Upper lobe of left lung (tissue), 6 donors: ENCODE measurements around the gene RAP1GDS1. TPM values are rescaled to one million over a fixed set of nuclear protein-coding genes. Genes with fewer than 3 reads are reported as not detected.
"Not testable (repeated sequence)": the region's sequence is repeated elsewhere in the genome, so short reads cannot be mapped to it uniquely, and the experiment has no call there.

Experiments used
- ATAC-seq, 2 donors: fragments of 200-7000 bp; cut with Tn5 transposase; one replicate each; pipeline ENCODE4 v1.9.1; 2022; ENCODE audit warnings: mild to moderate bottlenecking in 2 of 2, moderate library complexity in 2 of 2; ENCODE audit not compliant: low FRiP score in 2 of 2
- DNase-seq, 2 donors: peaks; one replicate each; pipeline ENCODE4 v3.0.0-alpha.2; 2019 to 2020
- H3K27ac ChIP-seq, 4 donors: fragments of 200-600 bp; sonication (generic); one replicate each; pipeline ENCODE4 v1.5.1; 2016 to 2019
- H3K27me3 ChIP-seq, 4 donors: fragments of 200-600 bp; sonication (generic); one replicate each; pipeline ENCODE4 v1.5.1; 2017 to 2019
- H3K36me3 ChIP-seq, 4 donors: fragments of 200-600 bp; sonication (generic); one replicate each; pipeline ENCODE4 v1.5.1; 2016 to 2019
- H3K4me1 ChIP-seq, 4 donors: fragments of 200-600 bp; sonication (generic); one replicate each; pipeline ENCODE4 v1.5.1; 2018 to 2019
- H3K4me3 ChIP-seq, 4 donors: fragments of 200-600 bp; sonication (generic); one replicate each; pipeline ENCODE4 v1.5.1; 2017 to 2019; ENCODE audit warnings: mild to moderate bottlenecking in 2 of 4, moderate library complexity in 1 of 4
- H3K9me3 ChIP-seq, 4 donors: fragments of 200-600 bp; sonication (generic); one replicate each; pipeline ENCODE4 v1.5.1; 2018 to 2019
- CTCF ChIP-seq, 6 experiments: fragments of 450-650 bp in 4 of 6; fragments of 200-600 bp in 2 of 6; sonication (generic) in 2 of 6; IDR thresholded peaks; one replicate each; pipeline ENCODE4 v1.5.1; 2016 to 2019; ENCODE audit warnings: antibody characterized with exemption in 6 of 6
- EP300 ChIP-seq, 4 donors: sonication (generic); formaldehyde crosslinking; IDR thresholded peaks; one replicate each; pipeline ENCODE4 v1.5.1; 2017; ENCODE audit warnings: antibody characterized with exemption in 4 of 4, control low read depth in 2 of 4
- POLR2A ChIP-seq, 4 donors: fragments of 450-650 bp; IDR thresholded peaks; one replicate each; pipeline ENCODE4 v1.5.1; 2016 to 2017; ENCODE audit warnings: antibody characterized with exemption in 4 of 4, mild to moderate bottlenecking in 2 of 4
- POLR2AphosphoS5 ChIP-seq, 2 donors: sonication (generic); formaldehyde crosslinking; IDR thresholded peaks; one replicate each; pipeline ENCODE4 v1.5.1; 2017; ENCODE audit warnings: antibody characterized with exemption in 2 of 2
- WGBS, 2 donors: methylation state at CpG; one replicate each; pipeline ENCODE4 v1.1.5; 2017 to 2018; 5-methylcytosine and 5-hydroxymethylcytosine counted together
- total RNA-seq, 6 donors: library from RNA; depleted of rRNA in 4 of 6; stranded (reverse); fragments of >200 nt in 4 of 6; gene quantifications; one replicate each; pipeline versions ENCODE4 v1.1.0 to v1.2.1, GENCODE V29; 2016 to 2021
- donor health status: DM: no; HTN: no; CAD: no; lungs with moderate emphysema.
- donor health status: DM: no; HTN: yes; CAD: no; lungs with severe emphysema.

The RAP1GDS1 gene
- total RNA-seq, 6 donors from 2014 or later = 20.6 to 63.9 (median 35.5) TPM

GRCh38 chr4:98352940-98353339 is 91.8 kb downstream of the RAP1GDS1 start:
- no peak for ATAC-seq
- DNase-seq = no peak
- Histone ChIP-seq H3K36me3 (peaks cover 0 to 8% (median 0%) of the 10 kb centered on the region in 4 donors), H3K27me3 (no peaks in the 10 kb centered on the region), H3K4me3 (peak overlapping the region in 1 of 4 donors; percentile 3), H3K4me1 (no peaks in the 10 kb centered on the region), H3K27ac (no peak overlapping the region), H3K9me3 (no peaks in the 10 kb centered on the region)
- TF ChIP-seq POLR2A (IDR thresholded peaks at IDR 0.05) (no peak), POLR2AphosphoS5 (IDR thresholded peaks at IDR 0.05) (no peak), EP300 (IDR thresholded peaks at IDR 0.05) (no peak), CTCF (IDR thresholded peaks at IDR 0.05) (no peak)
- 74 to 80% methylated on average over 4 of the region's 4 CpGs for WGBS, 2 donors

- H3K4me3 ChIP-seq = no peak overlapping the region
- TF ChIP-seq EP300 (IDR thresholded peaks at IDR 0.05) (no peak), POLR2AphosphoS5 (IDR thresholded peaks at IDR 0.05) (no peak), POLR2A (IDR thresholded peaks at IDR 0.05) (no peak), CTCF (IDR thresholded peaks at IDR 0.05) (no peak)
- no peaks in the 10 kb centered on the region for H3K9me3 ChIP-seq
- WGBS, 2 donors = 99% methylated on average over 2 of the region's 2 CpGs
- no peaks in the 10 kb centered on the region for H3K4me1 ChIP-seq
- DNase-seq = no peak
- H3K36me3 ChIP-seq = no peaks in the 10 kb centered on the region
- no peaks in the 10 kb centered on the region for H3K27me3 ChIP-seq
- no peak overlapping the region for H3K27ac ChIP-seq
- no peak for ATAC-seq
Observed at GRCh38 chr4:98358630-98359248, 97.6 kb downstream of the RAP1GDS1 start.

GRCh38 chr4:98359646-98360045 is 98.5 kb downstream of the RAP1GDS1 start:
- 85 to 95% methylated on average over 4 of the region's 4 CpGs for WGBS, 2 donors
- no peak for DNase-seq
- Histone ChIP-seq H3K9me3 (no peaks in the 10 kb centered on the region), H3K4me3 (no peak overlapping the region), H3K27me3 (no peaks in the 10 kb centered on the region), H3K27ac (no peak overlapping the region), H3K4me1 (no peaks in the 10 kb centered on the region), H3K36me3 (peaks cover 0 to under 1% (median 0%) of the 10 kb centered on the region in 4 donors)
- TF ChIP-seq EP300 (IDR thresholded peaks at IDR 0.05) (no peak), POLR2A (IDR thresholded peaks at IDR 0.05) (no peak), POLR2AphosphoS5 (IDR thresholded peaks at IDR 0.05) (no peak), CTCF (IDR thresholded peaks at IDR 0.05) (no peak)
- ATAC-seq = no peak

- peaks cover 0 to 14% (median 5%) of the 10 kb centered on the region in 4 donors for H3K36me3 ChIP-seq
- no peak for DNase-seq
- no peak for ATAC-seq
- H3K4me1 ChIP-seq = no peaks in the 10 kb centered on the region
- peaks cover 0 to 21% (median 0%) of the 10 kb centered on the region in 4 donors for H3K9me3 ChIP-seq
- TF ChIP-seq EP300 (IDR thresholded peaks at IDR 0.05) (no peak), POLR2AphosphoS5 (IDR thresholded peaks at IDR 0.05) (no peak), CTCF (IDR thresholded peaks at IDR 0.05) (no peak), POLR2A (IDR thresholded peaks at IDR 0.05) (no peak)
- H3K27ac ChIP-seq = no peak overlapping the region
- no peak overlapping the region for H3K4me3 ChIP-seq
- H3K27me3 ChIP-seq = no peaks in the 10 kb centered on the region
Observed at GRCh38 chr4:98363431-98363830, 102.2 kb downstream of the RAP1GDS1 start.

- not testable (repeated sequence) for H3K27ac ChIP-seq, DNase-seq, ATAC-seq, H3K4me1 ChIP-seq, H3K27me3 ChIP-seq, H3K4me3 ChIP-seq
- WGBS, 2 donors = 98% methylated on average over 3 of the region's 3 CpGs
- Histone ChIP-seq H3K9me3 (peaks cover 0 to 21% (median 0%) of the 10 kb centered on the region in 4 donors), H3K36me3 (peaks cover 0 to 14% (median 5%) of the 10 kb centered on the region in 4 donors)
Observed at GRCh38 chr4:98366275-98366674, 105.1 kb downstream of the RAP1GDS1 start.

- 97% methylated on average over 3 of the region's 3 CpGs for WGBS, 2 donors
- not testable (repeated sequence) for ATAC-seq, DNase-seq, H3K4me1 ChIP-seq, H3K27ac ChIP-seq, H3K4me3 ChIP-seq, H3K27me3 ChIP-seq
- Histone ChIP-seq H3K36me3 (peaks cover 0 to 14% (median 5%) of the 10 kb centered on the region in 4 donors), H3K9me3 (peaks cover 0 to 21% (median 0%) of the 10 kb centered on the region in 4 donors)
Observed at GRCh38 chr4:98368000-98368399, 106.8 kb downstream of the RAP1GDS1 start.
